A549 (cell line): Measurements from ENCODE around the gene NEAT1. TPM values are rescaled to one million over a fixed set of nuclear protein-coding genes. Genes with fewer than 3 reads are reported as not detected.

Experiments used
- ATAC-seq, 2 experiments: fragments of 200-7000 bp in 1 of 2; fragments of >200 bp in 1 of 2; cut with Nextera tagmentation in 1 of 2; cut with Tn5 transposase in 1 of 2; 3 replicates each; pipeline versions ENCODE4 v1.8.0 to v1.9.1; 2018 to 2020; ENCODE audit warnings: mild to moderate bottlenecking in 1 of 2, moderate library complexity in 1 of 2
- CTCF ChIA-PET: fragments of 300-600 bp; sonication (Branson Sonifier 250); formaldehyde crosslinking; extraction: SDS; loops from one replicate; lab custom pipeline; 2021; ENCODE audit warnings: antibody characterized with exemption, inconsistent platforms; lab: Yijun Ruan, JAX
- POLR2A ChIA-PET: fragments of 350-600 bp; formaldehyde crosslinking; extraction: SDS; loops from one replicate; lab custom pipeline; 2021; ENCODE audit warnings: antibody characterized with exemption, inconsistent platforms; lab: Yijun Ruan, JAX
- DNase-seq, 2 experiments: peaks; one replicate each; pipeline versions ENCODE4 v3.0.0 to v3.0.0-alpha.2; 2011 to 2016; ENCODE audit warnings: low read depth in 1 of 2, low spot score in 1 of 2
- FAIRE-seq: peaks from 2 replicates; lab custom pipeline; 2011; peaks lifted over from hg19 to GRCh38; lab: Jason Lieb, UNC
- H3K27ac ChIP-seq, 2 experiments: fragments of >200 bp; sonication (Bioruptor Twin); formaldehyde crosslinking; 3 replicates each; pipeline ENCODE4 v1.5.1; 2016 to 2017
- H3K4me1 ChIP-seq: fragments of >200 bp; sonication (Bioruptor Twin); formaldehyde crosslinking; 3 replicates; pipeline ENCODE4 v1.6.1; 2016
- H3K4me2 ChIP-seq: fragments of >200 bp; sonication (Bioruptor Twin); formaldehyde crosslinking; 3 replicates; pipeline ENCODE4 v1.6.1; 2016
- H3K4me3 ChIP-seq: fragments of >200 bp; sonication (Bioruptor Twin); formaldehyde crosslinking; 3 replicates; pipeline ENCODE4 v1.5.1; 2016
- H3K9me3 ChIP-seq: fragments of >200 bp; sonication (Bioruptor Twin); formaldehyde crosslinking; 3 replicates; pipeline ENCODE4 v1.6.1; 2016
- BHLHE40 ChIP-seq: IDR thresholded peaks from 2 replicates; pipeline ENCODE4 v1.6.1; 2012; ENCODE audit warnings: low read depth, low read length, inconsistent platforms
- CHD4 ChIP-seq: fragments of 200-600 bp; sonication (generic); IDR thresholded peaks from 2 replicates; pipeline ENCODE4 v1.6.1; 2016; ENCODE audit warnings: antibody characterized with exemption, mild to moderate bottlenecking, borderline replicate concordance
- EP300 ChIP-seq, 2 experiments: fragments of >200 bp; sonication (Bioruptor Twin); formaldehyde crosslinking; IDR thresholded peaks; 2 replicates in 1 of 2; 3 replicates in 1 of 2; pipeline ENCODE4 v1.6.1; 2016 to 2017
- FOSB ChIP-seq: fragments of 250-450 bp; sonication (Bioruptor Pico); IDR thresholded peaks from 2 replicates; pipeline ENCODE4 v1.5.0; 2020; ENCODE audit warnings: mild to moderate bottlenecking, moderate library complexity
- FOXS1 ChIP-seq: fragments of 250-450 bp; sonication (Bioruptor Pico); IDR thresholded peaks from 2 replicates; pipeline ENCODE4 v1.5.0; 2020; ENCODE audit warnings: mild to moderate bottlenecking, moderate library complexity
- GATA3 ChIP-seq: IDR thresholded peaks from 2 replicates; pipeline ENCODE4 v1.6.1; 2012; ENCODE audit warnings: borderline replicate concordance
- HDAC2 ChIP-seq: fragments of 200-600 bp; sonication (generic); IDR thresholded peaks from 2 replicates; pipeline ENCODE4 v1.6.1; 2016
- JUN ChIP-seq, 2 experiments: fragments of >200 bp; sonication (Bioruptor Twin); formaldehyde crosslinking; IDR thresholded peaks; 2 replicates in 1 of 2; 3 replicates in 1 of 2; pipeline ENCODE4 v1.6.1; 2016 to 2017
- JUNB ChIP-seq: fragments of >200 bp; sonication (Bioruptor Twin); formaldehyde crosslinking; IDR thresholded peaks from 2 replicates; pipeline ENCODE4 v1.6.1; 2016
- KDM1A ChIP-seq: fragments of 200-600 bp; sonication (generic); IDR thresholded peaks from 2 replicates; pipeline ENCODE4 v1.6.1; 2016; ENCODE audit warnings: low read depth, mild to moderate bottlenecking
- MAZ ChIP-seq: fragments of 150-350 bp; IDR thresholded peaks from 2 replicates; pipeline ENCODE4 v1.6.1; 2014; ENCODE audit warnings: antibody characterized with exemption, low read depth, low read length, borderline replicate concordance
- NFE2L2 ChIP-seq: fragments of 150-350 bp; conservative IDR thresholded peaks from 2 replicates; pipeline ENCODE4 v1.6.1; 2014; ENCODE audit warnings: low read length
- NPAS2 ChIP-seq: fragments of 250-450 bp; sonication (Bioruptor Pico); IDR thresholded peaks from 2 replicates; pipeline ENCODE4 v1.8.0; 2022; ENCODE audit warnings: mild to moderate bottlenecking, moderate library complexity, borderline replicate concordance
- NR3C1 ChIP-seq: fragments of >200 bp; sonication (Bioruptor Twin); formaldehyde crosslinking; IDR thresholded peaks from 3 replicates; pipeline ENCODE4 v1.6.1; 2017
- POLR2AphosphoS2 ChIP-seq: conservative IDR thresholded peaks from 2 replicates; pipeline ENCODE4 v1.6.1; 2012; ENCODE audit warnings: low read length, improper control_type of control experiment, inconsistent platforms
- RAD21 ChIP-seq, 2 experiments: fragments of >200 bp in 1 of 2; sonication (Bioruptor Twin) in 1 of 2; formaldehyde crosslinking in 1 of 2; IDR thresholded peaks in 1 of 2; conservative IDR thresholded peaks in 1 of 2; 2 replicates in 1 of 2; 3 replicates in 1 of 2; pipeline ENCODE4 v1.6.1; 2012 to 2018; ENCODE audit warnings: inconsistent platforms in 1 of 2
- SMC3 ChIP-seq: fragments of >200 bp; sonication (Bioruptor Twin); formaldehyde crosslinking; IDR thresholded peaks from 3 replicates; pipeline ENCODE4 v1.6.1; 2018; ENCODE audit warnings: inconsistent platforms
- SREBF2 ChIP-seq: fragments of 450-650 bp; IDR thresholded peaks from 2 replicates; pipeline ENCODE4 v1.6.1; 2014; ENCODE audit warnings: mild to moderate bottlenecking, moderate library complexity
- TFCP2L1 ChIP-seq: fragments of 250-450 bp; sonication (Bioruptor Pico); IDR thresholded peaks from 2 replicates; pipeline ENCODE4 v1.5.0; 2021; ENCODE audit warnings: mild to moderate bottlenecking
- TP53 ChIP-seq: fragments of 250-450 bp; sonication (Bioruptor Pico); IDR thresholded peaks from 2 replicates; pipeline ENCODE4 v1.5.0; 2021; ENCODE audit warnings: mild to moderate bottlenecking, moderate library complexity
- ZC3H11A ChIP-seq: fragments of 450-650 bp; IDR thresholded peaks from 2 replicates; pipeline ENCODE4 v1.6.1; 2014; ENCODE audit warnings: antibody characterized with exemption, mild to moderate bottlenecking
- ZNF302 ChIP-seq: fragments of 250-450 bp; sonication (Bioruptor Pico); IDR thresholded peaks from 2 replicates; pipeline ENCODE4 v1.9.0; 2021; ENCODE audit warnings: inconsistent platforms, mild to moderate bottlenecking, moderate library complexity
- ZSCAN20 ChIP-seq: fragments of 250-450 bp; sonication (Bioruptor Pico); IDR thresholded peaks from 2 replicates; pipeline ENCODE4 v1.8.0; 2022; ENCODE audit warnings: mild to moderate bottlenecking, moderate library complexity
- WGBS: methylation state at CpG from one replicate; pipeline ENCODE4 v1.1.6; 2017; ENCODE audit errors: missing lambda C conversion rate; 5-methylcytosine and 5-hydroxymethylcytosine counted together
- polyA plus RNA-seq, 4 experiments: library from polyadenylated mRNA; depleted of rRNA in 3 of 4; stranded (reverse); fragments of >200 nt; fragmentation: RNase III in 1 of 4; extraction: RNeasy Plus Mini Kit Qiagen cat#74134 plus additional on column Dnase treatment in 1 of 4; gene quantifications; 2 replicates in 3 of 4; 3 replicates in 1 of 4; pipeline ENCODE4 v1.2.3, GENCODE V29; 2011 to 2017
- TF ChIP-seq, protein P1 (sequence below): fragments of 250-450 bp; sonication (Bioruptor Pico); IDR thresholded peaks from 2 replicates; pipeline ENCODE4 v1.5.0; 2020; ENCODE audit warnings: low read depth, mild to moderate bottlenecking, moderate library complexity
- TF ChIP-seq, protein P2 (sequence below): IDR thresholded peaks from 2 replicates; pipeline ENCODE4 v1.6.1; 2012; ENCODE audit warnings: low read depth, borderline replicate concordance
- TF ChIP-seq, protein P3 (sequence below): fragments of 200-600 bp; sonication (generic); IDR thresholded peaks from 2 replicates; pipeline ENCODE4 v1.6.1; 2016; ENCODE audit warnings: antibody characterized with exemption, mild to moderate bottlenecking, moderate library complexity
- TF ChIP-seq, protein P4 (sequence below): fragments of >200 bp; sonication (Bioruptor Twin); formaldehyde crosslinking; IDR thresholded peaks from 3 replicates; pipeline ENCODE4 v1.6.1; 2016
- TF ChIP-seq, protein P5 (sequence below): IDR thresholded peaks from 2 replicates; pipeline ENCODE4 v1.6.1; 2012

Gene NEAT1
- polyA plus RNA-seq, 2 of the 4 experiments (the other 2 are of a cell fraction) = 314 to 1,223 TPM

DNA sequence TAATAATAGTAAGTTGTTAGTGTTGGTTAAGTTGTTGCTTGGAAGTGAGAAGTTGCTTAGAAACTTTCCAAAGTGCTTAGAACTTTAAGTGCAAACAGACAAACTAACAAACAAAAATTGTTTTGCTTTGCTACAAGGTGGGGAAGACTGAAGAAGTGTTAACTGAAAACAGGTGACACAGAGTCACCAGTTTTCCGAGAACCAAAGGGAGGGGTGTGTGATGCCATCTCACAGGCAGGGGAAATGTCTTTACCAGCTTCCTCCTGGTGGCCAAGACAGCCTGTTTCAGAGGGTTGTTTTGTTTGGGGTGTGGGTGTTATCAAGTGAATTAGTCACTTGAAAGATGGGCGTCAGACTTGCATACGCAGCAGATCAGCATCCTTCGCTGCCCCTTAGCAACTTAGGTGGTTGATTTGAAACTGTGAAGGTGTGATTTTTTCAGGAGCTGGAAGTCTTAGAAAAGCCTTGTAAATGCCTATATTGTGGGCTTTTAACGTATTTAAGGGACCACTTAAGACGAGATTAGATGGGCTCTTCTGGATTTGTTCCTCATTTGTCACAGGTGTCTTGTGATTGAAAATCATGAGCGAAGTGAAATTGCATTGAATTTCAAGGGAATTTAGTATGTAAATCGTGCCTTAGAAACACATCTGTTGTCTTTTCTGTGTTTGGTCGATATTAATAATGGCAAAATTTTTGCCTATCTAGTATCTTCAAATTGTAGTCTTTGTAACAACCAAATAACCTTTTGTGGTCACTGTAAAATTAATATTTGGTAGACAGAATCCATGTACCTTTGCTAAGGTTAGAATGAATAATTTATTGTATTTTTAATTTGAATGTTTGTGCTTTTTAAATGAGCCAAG is 2.7 kb downstream of the NEAT1 start (continued):
- TF ChIP-seq BHLHE40 = no peak
- no peak for TF ChIP-seq SREBF2
- TF ChIP-seq, protein P1, sequence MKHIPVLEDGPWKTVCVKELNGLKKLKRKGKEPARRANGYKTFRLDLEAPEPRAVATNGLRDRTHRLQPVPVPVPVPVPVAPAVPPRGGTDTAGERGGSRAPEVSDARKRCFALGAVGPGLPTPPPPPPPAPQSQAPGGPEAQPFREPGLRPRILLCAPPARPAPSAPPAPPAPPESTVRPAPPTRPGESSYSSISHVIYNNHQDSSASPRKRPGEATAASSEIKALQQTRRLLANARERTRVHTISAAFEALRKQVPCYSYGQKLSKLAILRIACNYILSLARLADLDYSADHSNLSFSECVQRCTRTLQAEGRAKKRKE (CRISPR knock-in tag) = no peak
- peak; percentile 76; the same call in 1 of the 2 replicates for TF ChIP-seq ZSCAN20 (CRISPR knock-in tag)
- no peak for TF ChIP-seq SMC3
- no peak for TF ChIP-seq JUNB
- no peak for TF ChIP-seq ZC3H11A
- TF ChIP-seq HDAC2 = no peak; the same call in 1 of the 2 replicates
- TF ChIP-seq, protein P2, sequence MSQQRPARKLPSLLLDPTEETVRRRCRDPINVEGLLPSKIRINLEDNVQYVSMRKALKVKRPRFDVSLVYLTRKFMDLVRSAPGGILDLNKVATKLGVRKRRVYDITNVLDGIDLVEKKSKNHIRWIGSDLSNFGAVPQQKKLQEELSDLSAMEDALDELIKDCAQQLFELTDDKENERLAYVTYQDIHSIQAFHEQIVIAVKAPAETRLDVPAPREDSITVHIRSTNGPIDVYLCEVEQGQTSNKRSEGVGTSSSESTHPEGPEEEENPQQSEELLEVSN = no peak
- TF ChIP-seq EP300 (IDR thresholded peaks at IDR 0.05) = no peak
- peak; percentile 95 for TF ChIP-seq TP53
- peak; percentile 83 for TF ChIP-seq FOSB
- peak; percentile 98 for TF ChIP-seq POLR2AphosphoS2
- TF ChIP-seq KDM1A = no peak
- TF ChIP-seq GATA3 = no peak; the same call in none of the 2 replicates
- TF ChIP-seq, all 56 proteins: peak for 18

DNA sequence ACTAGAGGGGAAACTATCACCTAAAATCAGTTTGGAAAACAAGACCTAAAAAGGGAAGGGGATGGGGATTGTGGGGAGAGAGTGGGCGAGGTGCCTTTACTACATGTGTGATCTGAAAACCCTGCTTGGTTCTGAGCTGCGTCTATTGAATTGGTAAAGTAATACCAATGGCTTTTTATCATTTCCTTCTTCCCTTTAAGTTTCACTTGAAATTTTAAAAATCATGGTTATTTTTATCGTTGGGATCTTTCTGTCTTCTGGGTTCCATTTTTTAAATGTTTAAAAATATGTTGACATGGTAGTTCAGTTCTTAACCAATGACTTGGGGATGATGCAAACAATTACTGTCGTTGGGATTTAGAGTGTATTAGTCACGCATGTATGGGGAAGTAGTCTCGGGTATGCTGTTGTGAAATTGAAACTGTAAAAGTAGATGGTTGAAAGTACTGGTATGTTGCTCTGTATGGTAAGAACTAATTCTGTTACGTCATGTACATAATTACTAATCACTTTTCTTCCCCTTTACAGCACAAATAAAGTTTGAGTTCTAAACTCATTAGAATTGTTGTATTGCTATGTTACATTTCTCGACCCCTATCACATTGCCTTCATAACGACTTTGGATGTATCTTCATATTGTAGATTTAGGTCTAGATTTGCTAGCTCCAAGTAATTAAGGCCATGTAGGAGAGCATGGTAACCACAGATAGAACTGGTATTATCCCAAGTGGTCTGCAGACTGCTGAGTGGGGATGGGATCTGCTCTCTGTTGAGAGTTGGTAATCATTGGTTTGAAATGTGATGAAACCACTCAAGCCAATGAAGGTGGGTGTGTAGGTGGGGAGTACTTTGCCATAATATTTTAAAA is 3.6 kb downstream of the NEAT1 start:
- DNase-seq (peak in 1 of 2 experiments; percentile 78), FAIRE-seq (no peak), ATAC-seq (no peak)
- 1% methylated on average over 9 of the region's 9 CpGs for WGBS
- ChIA-PET POLR2A (interaction anchor here (1.2 to 17.5 kb wide), 4 partner anchors 8 to 77 kb away, joined by 5 to 756 read pairs (median 84); partner anchors contain the start of genes MALAT1 and NEAT1), CTCF (interaction anchor here (1.7 kb wide), 2 partner anchors 9 to 84 kb away, joined by 5 read pairs; no protein-coding TSS in a partner anchor)
- Histone ChIP-seq H3K4me3 (peak overlapping the region; percentile 95), H3K4me1 (peaks cover 19% of the 10 kb centered on the region; the same call in 2 of the 3 replicates), H3K4me2 (peak overlapping the region; percentile 89), H3K9me3 (no peaks in the 10 kb centered on the region), H3K27ac (peak overlapping the region; percentile 97 to 100)
- TF ChIP-seq, protein P3, sequence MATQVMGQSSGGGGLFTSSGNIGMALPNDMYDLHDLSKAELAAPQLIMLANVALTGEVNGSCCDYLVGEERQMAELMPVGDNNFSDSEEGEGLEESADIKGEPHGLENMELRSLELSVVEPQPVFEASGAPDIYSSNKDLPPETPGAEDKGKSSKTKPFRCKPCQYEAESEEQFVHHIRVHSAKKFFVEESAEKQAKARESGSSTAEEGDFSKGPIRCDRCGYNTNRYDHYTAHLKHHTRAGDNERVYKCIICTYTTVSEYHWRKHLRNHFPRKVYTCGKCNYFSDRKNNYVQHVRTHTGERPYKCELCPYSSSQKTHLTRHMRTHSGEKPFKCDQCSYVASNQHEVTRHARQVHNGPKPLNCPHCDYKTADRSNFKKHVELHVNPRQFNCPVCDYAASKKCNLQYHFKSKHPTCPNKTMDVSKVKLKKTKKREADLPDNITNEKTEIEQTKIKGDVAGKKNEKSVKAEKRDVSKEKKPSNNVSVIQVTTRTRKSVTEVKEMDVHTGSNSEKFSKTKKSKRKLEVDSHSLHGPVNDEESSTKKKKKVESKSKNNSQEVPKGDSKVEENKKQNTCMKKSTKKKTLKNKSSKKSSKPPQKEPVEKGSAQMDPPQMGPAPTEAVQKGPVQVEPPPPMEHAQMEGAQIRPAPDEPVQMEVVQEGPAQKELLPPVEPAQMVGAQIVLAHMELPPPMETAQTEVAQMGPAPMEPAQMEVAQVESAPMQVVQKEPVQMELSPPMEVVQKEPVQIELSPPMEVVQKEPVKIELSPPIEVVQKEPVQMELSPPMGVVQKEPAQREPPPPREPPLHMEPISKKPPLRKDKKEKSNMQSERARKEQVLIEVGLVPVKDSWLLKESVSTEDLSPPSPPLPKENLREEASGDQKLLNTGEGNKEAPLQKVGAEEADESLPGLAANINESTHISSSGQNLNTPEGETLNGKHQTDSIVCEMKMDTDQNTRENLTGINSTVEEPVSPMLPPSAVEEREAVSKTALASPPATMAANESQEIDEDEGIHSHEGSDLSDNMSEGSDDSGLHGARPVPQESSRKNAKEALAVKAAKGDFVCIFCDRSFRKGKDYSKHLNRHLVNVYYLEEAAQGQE = no peak; the same call in 1 of the 2 replicates
- TF ChIP-seq NFE2L2 (no peak), FOSB (no peak), TP53 (peak; percentile 70; the same call in 1 of the 2 replicates), MAZ (no peak; the same call in 1 of the 2 replicates), JUN (IDR thresholded peaks at IDR 0.05) (no peak; a peak in 3 of 5 replicates), RAD21 (conservative IDR thresholded peaks at IDR 0.05 in 1 of 2, IDR thresholded peaks at IDR 0.05 in 1 of 2) (no peak), HDAC2 (no peak), ZNF302 (CRISPR knock-in tag) (0 out of 2 replicates have a peak, but pooled peaks have one; percentile 30), NR3C1 (no peak), NPAS2 (CRISPR knock-in tag) (no peak), TFCP2L1 (no peak; the same call in 1 of the 2 replicates), CHD4 (no peak), FOXS1 (CRISPR knock-in tag) (no peak)
- TF ChIP-seq, protein P4, sequence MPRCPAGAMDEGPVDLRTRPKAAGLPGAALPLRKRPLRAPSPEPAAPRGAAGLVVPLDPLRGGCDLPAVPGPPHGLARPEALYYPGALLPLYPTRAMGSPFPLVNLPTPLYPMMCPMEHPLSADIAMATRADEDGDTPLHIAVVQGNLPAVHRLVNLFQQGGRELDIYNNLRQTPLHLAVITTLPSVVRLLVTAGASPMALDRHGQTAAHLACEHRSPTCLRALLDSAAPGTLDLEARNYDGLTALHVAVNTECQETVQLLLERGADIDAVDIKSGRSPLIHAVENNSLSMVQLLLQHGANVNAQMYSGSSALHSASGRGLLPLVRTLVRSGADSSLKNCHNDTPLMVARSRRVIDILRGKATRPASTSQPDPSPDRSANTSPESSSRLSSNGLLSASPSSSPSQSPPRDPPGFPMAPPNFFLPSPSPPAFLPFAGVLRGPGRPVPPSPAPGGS = no peak; the same call in 2 of the 3 replicates
- TF ChIP-seq, protein P1 (CRISPR knock-in tag) = peak; percentile 13
- TF ChIP-seq, protein P5, sequence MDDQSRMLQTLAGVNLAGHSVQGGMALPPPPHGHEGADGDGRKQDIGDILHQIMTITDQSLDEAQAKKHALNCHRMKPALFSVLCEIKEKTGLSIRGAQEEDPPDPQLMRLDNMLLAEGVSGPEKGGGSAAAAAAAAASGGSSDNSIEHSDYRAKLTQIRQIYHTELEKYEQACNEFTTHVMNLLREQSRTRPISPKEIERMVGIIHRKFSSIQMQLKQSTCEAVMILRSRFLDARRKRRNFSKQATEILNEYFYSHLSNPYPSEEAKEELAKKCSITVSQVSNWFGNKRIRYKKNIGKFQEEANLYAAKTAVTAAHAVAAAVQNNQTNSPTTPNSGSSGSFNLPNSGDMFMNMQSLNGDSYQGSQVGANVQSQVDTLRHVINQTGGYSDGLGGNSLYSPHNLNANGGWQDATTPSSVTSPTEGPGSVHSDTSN = no peak
